Astrocyte of the hippocampus (primary cell): ENCODE measurements around the gene ATCAY.
A peak's percentile ranks its signal among the peaks of the same experiment; 100 is the strongest.
"Not testable (repeated sequence)": the region's sequence is repeated elsewhere in the genome, so short reads cannot be mapped to it uniquely, and the experiment has no call there.

Experiments
- DNase-seq: peaks from one replicate; pipeline ENCODE4 v3.0.0; 2011; ENCODE audit warnings: low read depth, low spot score

Gene ATCAY

GRCh38 chr19:3855320-3855719 lies 25.2 kb upstream of the ATCAY start:
- DNase-seq, result no peak

GRCh38 chr19:3857449-3858003 lies 23.0 kb upstream of the ATCAY start:
- peak; percentile 14 for DNase-seq

- no peak for DNase-seq
Measured at GRCh38 chr19:3860499-3860898, 20.0 kb upstream of the ATCAY start.

GRCh38 chr19:3862826-3863500 lies 17.5 kb upstream of the ATCAY start:
- no peak for DNase-seq

- DNase-seq, result no peak
Measured at GRCh38 chr19:3863648-3864047, 16.8 kb upstream of the ATCAY start.

GRCh38 chr19:3866910-3867638 lies 13.4 kb upstream of the ATCAY start:
- DNase-seq, result no peak

- DNase-seq, result no peak
Measured at GRCh38 chr19:3867971-3868769, 12.3 kb upstream of the ATCAY start.

- DNase-seq, result peak; percentile 24
Measured at GRCh38 chr19:3868770-3869456, 11.6 kb upstream of the ATCAY start, which contains the start of gene ZFR2. Gene ZFR2, minus strand, starts transcription at chr19:3869038. Its CDS starts 21 bp downstream, at chr19:3869017.

- DNase-seq, result no peak
Measured at GRCh38 chr19:3873151-3873550, 7.3 kb upstream of the ATCAY start.

- not testable (repeated sequence) for DNase-seq
Measured at GRCh38 chr19:3874695-3875094, 5.8 kb upstream of the ATCAY start.

- no peak for DNase-seq
Measured at GRCh38 chr19:3879656-3880055, 829 bp upstream of the ATCAY start.

- DNase-seq, result no peak
Measured at GRCh38 chr19:3881272-3882040, 971 bp downstream of the ATCAY start.

GRCh38 chr19:3882041-3882384 lies 1.5 kb downstream of the ATCAY start:
- DNase-seq, result no peak

GRCh38 chr19:3890591-3890990 lies 10.1 kb downstream of the ATCAY start:
- DNase-seq, result no peak

- DNase-seq, result no peak
Measured at GRCh38 chr19:3893509-3894179, 13.2 kb downstream of the ATCAY start.

GRCh38 chr19:3894959-3895358 lies 14.5 kb downstream of the ATCAY start:
- DNase-seq, result not testable (repeated sequence)

GRCh38 chr19:3895788-3896187 lies 15.3 kb downstream of the ATCAY start:
- DNase-seq, result no peak

GRCh38 chr19:3897936-3898335 lies 17.5 kb downstream of the ATCAY start:
- DNase-seq, result no peak

- DNase-seq, result no peak
Measured at GRCh38 chr19:3898426-3898825, 17.9 kb downstream of the ATCAY start.
